Liver (tissue), 3 donors: ENCODE data around the gene C10orf67.

ENCODE experiments used
- ATF3 ChIP-seq: IDR thresholded peaks from 2 replicates; pipeline ENCODE4 v1.6.1; 2016; ENCODE audit warnings: antibody characterized with exemption
- CTCF ChIP-seq: fragments of 150-350 bp; IDR thresholded peaks from 2 replicates; pipeline ENCODE4 v1.5.1; 2017; ENCODE audit warnings: improper control_type of control experiment, low read depth, low read length; ENCODE audit not compliant: missing input control
- FOXA1 ChIP-seq: IDR thresholded peaks from 2 replicates; pipeline ENCODE4 v1.6.1; 2016; ENCODE audit warnings: antibody characterized with exemption
- GABPA ChIP-seq, 2 donors: IDR thresholded peaks in 1 of 2; conservative IDR thresholded peaks in 1 of 2; 2 replicates each; pipeline ENCODE4 v1.6.1; 2016; ENCODE audit warnings: antibody characterized with exemption in 2 of 2, mild to moderate bottlenecking in 1 of 2, moderate library complexity in 1 of 2
- JUND ChIP-seq, 2 donors: IDR thresholded peaks; 2 replicates each; pipeline ENCODE4 v1.6.1; 2016; ENCODE audit warnings: antibody characterized with exemption in 2 of 2
- MAX ChIP-seq: IDR thresholded peaks from 2 replicates; pipeline ENCODE4 v1.6.1; 2016; ENCODE audit warnings: antibody characterized with exemption
- NR2F2 ChIP-seq: IDR thresholded peaks from 2 replicates; pipeline ENCODE4 v1.6.1; 2016; ENCODE audit warnings: antibody characterized with exemption
- RAD21 ChIP-seq, 2 donors: IDR thresholded peaks; 2 replicates each; pipeline ENCODE4 v1.6.1; 2016; ENCODE audit warnings: antibody characterized with exemption in 2 of 2, mild to moderate bottlenecking in 2 of 2
- REST ChIP-seq: IDR thresholded peaks from 2 replicates; pipeline ENCODE4 v1.6.1; 2016; ENCODE audit warnings: antibody characterized with exemption, mild to moderate bottlenecking
- RXRA ChIP-seq, 2 donors: IDR thresholded peaks; 2 replicates each; pipeline ENCODE4 v1.6.1; 2017 to 2018; ENCODE audit warnings: antibody characterized with exemption in 2 of 2, mild to moderate bottlenecking in 1 of 2
- SP1 ChIP-seq: IDR thresholded peaks from 2 replicates; pipeline ENCODE4 v1.6.1; 2018; ENCODE audit warnings: antibody characterized with exemption, mild to moderate bottlenecking
- TAF1 ChIP-seq: conservative IDR thresholded peaks from 2 replicates; pipeline ENCODE4 v1.6.1; 2016; ENCODE audit warnings: antibody characterized with exemption, mild to moderate bottlenecking
- YY1 ChIP-seq: IDR thresholded peaks from 2 replicates; pipeline ENCODE4 v1.6.1; 2016; ENCODE audit warnings: antibody characterized with exemption, mild to moderate bottlenecking
- ZBTB33 ChIP-seq: IDR thresholded peaks from 2 replicates; pipeline ENCODE4 v1.6.1; 2016; ENCODE audit warnings: antibody characterized with exemption
- donor health status: healthy.
- donor health status: healthy.

- TF ChIP-seq CTCF (no peak), TAF1 (no peak), MAX (no peak), YY1 (no peak), REST (no peak), ZBTB33 (no peak), FOXA1 (no peak), JUND (IDR thresholded peaks at IDR 0.05) (no peak), RAD21 (IDR thresholded peaks at IDR 0.05) (no peak), SP1 (no peak), RXRA (IDR thresholded peaks at IDR 0.05) (no peak), NR2F2 (no peak), GABPA (IDR thresholded peaks at IDR 0.05 in 1 of 2, conservative IDR thresholded peaks at IDR 0.05 in 1 of 2) (no peak), ATF3 (no peak)
Measured at GRCh38 chr10:23284674-23285335, 59.8 kb downstream of the C10orf67 start.
